ENCODE measurements around the gene AKR1C2.
"Not testable (repeated sequence)": the region's sequence is repeated elsewhere in the genome, so short reads cannot be mapped to it uniquely, and the experiment has no call there.

- not testable (repeated sequence) for TF ChIP-seq EZH2 (IDR thresholded peaks at IDR 0.05; ENCODE audit: insufficient read depth, poor library complexity, severe bottlenecking); EZH2phosphoT487 (IDR thresholded peaks at IDR 0.05; ENCODE audit: insufficient read depth, low read depth)
These were observed 5.3 kb upstream of the AKR1C2 start for GRCh38 chr10:5008857-5009548.
